Caco-2 (cell line): ENCODE data around the gene RIF1. TPM values are rescaled to one million over a fixed set of nuclear protein-coding genes. Genes with fewer than 3 reads are reported as not detected.
A peak's percentile ranks its signal among the peaks of the same experiment; 100 is the strongest.

Source experiments
- BruUV-seq: library from RNA; stranded (reverse); fragments of 400-500 nt; replicated peaks from 2 replicates; lab custom pipeline; 2021; lab: Mats Ljungman, UMichigan
- CTCF ChIA-PET: fragments of 300-600 bp; sonication (Branson Sonifier 250); formaldehyde crosslinking; loops from one replicate; lab custom pipeline; 2022; ENCODE audit warnings: antibody characterized with exemption; lab: Charles Lee
- POLR2A ChIA-PET: fragments of 300-600 bp; sonication (Branson Sonifier 250); formaldehyde crosslinking; loops from one replicate; lab custom pipeline; 2022; ENCODE audit warnings: antibody characterized with exemption; lab: Charles Lee
- DNase-seq, 2 experiments: peaks; one replicate each; pipeline versions ENCODE4 v3.0.0 to v3.0.0-alpha.2; 2020 to 2022
- H3K27me3 ChIP-seq: replicated peaks from 2 replicates; pipeline ENCODE4 v1.6.0; 2011; ENCODE audit warnings: low read length; ENCODE audit not compliant: control insufficient read depth, insufficient read depth
- H3K36me3 ChIP-seq: 2 replicates; pipeline ENCODE4 v1.5.1; 2011; ENCODE audit warnings: low read length; ENCODE audit not compliant: control insufficient read depth, insufficient read depth
- H3K4me1 ChIP-seq: fragments of 250-450 bp; sonication (Bioruptor Pico); 2 replicates; pipeline ENCODE4 v1.5.1; 2020; ENCODE audit warnings: mild to moderate bottlenecking
- H3K4me3 ChIP-seq: 2 replicates; pipeline ENCODE4 v1.5.1; 2011; ENCODE audit warnings: low read depth, mild to moderate bottlenecking, control low read depth, low read length
- H3K9me3 ChIP-seq: fragments of 250-450 bp; sonication (Bioruptor Pico); 2 replicates; pipeline ENCODE4 v1.5.1; 2020; ENCODE audit warnings: mild to moderate bottlenecking, moderate library complexity
- H3K27ac Mint-ChIP-seq: one replicate; pipeline ENCODE4 v1.8.0; 2022; ENCODE audit warnings: mixed read lengths; ENCODE audit not compliant: unreplicated experiment
- H3K27me3 Mint-ChIP-seq: one replicate; pipeline ENCODE4 v1.8.0; 2022; ENCODE audit warnings: mixed read lengths; ENCODE audit not compliant: insufficient read depth, unreplicated experiment
- H3K36me3 Mint-ChIP-seq: one replicate; pipeline ENCODE4 v1.8.0; 2022; ENCODE audit warnings: mild to moderate bottlenecking, mixed read lengths; ENCODE audit not compliant: insufficient read depth, unreplicated experiment
- H3K4me1 Mint-ChIP-seq: one replicate; pipeline ENCODE4 v1.8.0; 2022; ENCODE audit warnings: low read depth, mixed read lengths; ENCODE audit not compliant: unreplicated experiment
- H3K4me3 Mint-ChIP-seq: one replicate; pipeline ENCODE4 v1.8.0; 2022; ENCODE audit warnings: mild to moderate bottlenecking, moderate library complexity, mixed read lengths; ENCODE audit not compliant: unreplicated experiment
- H3K9me3 Mint-ChIP-seq: one replicate; pipeline ENCODE4 v1.8.0; 2022; ENCODE audit warnings: mixed read lengths; ENCODE audit not compliant: unreplicated experiment
- CTCF ChIP-seq, 2 experiments: fragments of 200-600 bp in 1 of 2; IDR thresholded peaks; 1 replicate in 1 of 2; 2 replicates in 1 of 2; pipeline versions ENCODE4 v1.5.1 to v1.8.0; 2011 to 2022; ENCODE audit warnings: antibody characterized with exemption in 1 of 2, control low read depth in 1 of 2, inconsistent platforms in 1 of 2, low read depth in 1 of 2, low read length in 1 of 2, mild to moderate bottlenecking in 1 of 2, moderate library complexity in 1 of 2; ENCODE audit not compliant: insufficient read depth in 1 of 2, severe bottlenecking in 1 of 2, unreplicated experiment in 1 of 2
- intact Hi-C: fragments of 100-400 bp; cut with micrococcal nuclease; formaldehyde crosslinking; loops from one replicate; pipeline ENCODE4 v1.10.0; 2022; ENCODE audit not compliant: unreplicated experiment
- total RNA-seq: library from RNA; stranded (reverse); gene quantifications from 2 replicates; pipeline ENCODE4 v1.2.3, GENCODE V29; 2022

Gene RIF1
- total RNA-seq, 1 experiment from 2014 or later, result 63.9 TPM

- intact Hi-C loops, result no loop called here
- Mint-ChIP-seq H3K4me1 (no peaks in the 10 kb centered on the region), H3K9me3 (no peaks in the 10 kb centered on the region), H3K36me3 (peaks cover 97% of the 10 kb centered on the region), H3K4me3 (no peak overlapping the region), H3K27ac (no peak overlapping the region), H3K27me3 (no peaks in the 10 kb centered on the region)
- ChIA-PET POLR2A (no interaction called here), CTCF (no interaction called here)
- no peaks in the 10 kb centered on the region for H3K4me1 ChIP-seq
- DNase-seq, result no peak
- H3K4me3 ChIP-seq, result no peak overlapping the region
- H3K36me3 ChIP-seq, result no peaks in the 10 kb centered on the region
- BruUV-seq, result no TSS peak
- no peaks in the 10 kb centered on the region for H3K9me3 ChIP-seq
- H3K27me3 ChIP-seq, result no peaks in the 10 kb centered on the region
- TF ChIP-seq CTCF (IDR thresholded peaks at IDR 0.05; ENCODE audit: insufficient read depth in 1 of 2, low read depth in 1 of 2, low read length in 1 of 2, severe bottlenecking in 1 of 2, unreplicated experiment in 1 of 2), result no peak
Observed at GRCh38 chr2:151422917-151423439, 13.3 kb downstream of the RIF1 start.

GRCh38 chr2:151423760-151424159 lies 14.1 kb downstream of the RIF1 start:
- intact Hi-C loops, result no loop called here
- Mint-ChIP-seq H3K4me1 (no peaks in the 10 kb centered on the region), H3K27me3 (no peaks in the 10 kb centered on the region), H3K27ac (no peak overlapping the region), H3K36me3 (peaks cover 98% of the 10 kb centered on the region), H3K9me3 (no peaks in the 10 kb centered on the region), H3K4me3 (no peak overlapping the region)
- BruUV-seq, result TSS peak; percentile 2
- Histone ChIP-seq H3K4me3 (no peak overlapping the region), H3K4me1 (no peaks in the 10 kb centered on the region), H3K9me3 (no peaks in the 10 kb centered on the region), H3K36me3 (no peaks in the 10 kb centered on the region), H3K27me3 (no peaks in the 10 kb centered on the region)
- no peak for DNase-seq
- ChIA-PET CTCF (no interaction called here), POLR2A (no interaction called here)
- TF ChIP-seq CTCF (IDR thresholded peaks at IDR 0.05; ENCODE audit: insufficient read depth in 1 of 2, low read depth in 1 of 2, low read length in 1 of 2, severe bottlenecking in 1 of 2, unreplicated experiment in 1 of 2), result no peak

GRCh38 chr2:151437630-151438029 lies 27.9 kb downstream of the RIF1 start:
- Mint-ChIP-seq H3K4me3 (no peak overlapping the region), H3K27me3 (no peaks in the 10 kb centered on the region), H3K36me3 (peaks cover 88% of the 10 kb centered on the region), H3K27ac (no peak overlapping the region), H3K9me3 (no peaks in the 10 kb centered on the region), H3K4me1 (no peaks in the 10 kb centered on the region)
- peak; percentile 31 to 58 for TF ChIP-seq CTCF (IDR thresholded peaks at IDR 0.05; ENCODE audit: insufficient read depth in 1 of 2, low read depth in 1 of 2, low read length in 1 of 2, severe bottlenecking in 1 of 2, unreplicated experiment in 1 of 2)
- DNase-seq, result peak in 1 of 2 experiments; percentile 17
- BruUV-seq, result no TSS peak
- H3K27me3 ChIP-seq, result no peaks in the 10 kb centered on the region
- CTCF ChIA-PET, result no interaction called here
- no peaks in the 10 kb centered on the region for H3K4me1 ChIP-seq
- POLR2A ChIA-PET, result no interaction called here
- intact Hi-C loops, result no loop called here
- no peak overlapping the region for H3K4me3 ChIP-seq
- H3K9me3 ChIP-seq, result no peaks in the 10 kb centered on the region
- no peaks in the 10 kb centered on the region for H3K36me3 ChIP-seq
